AG09309 (cell line): ENCODE results near the gene DCBLD1.

Source experiments
- DNase-seq: peaks from one replicate; pipeline ENCODE4 v3.0.0-alpha.2; 2010; ENCODE audit warnings: low read depth
- H3K4me3 ChIP-seq: 2 replicates; pipeline ENCODE4 v1.5.1; 2011; ENCODE audit warnings: mild to moderate bottlenecking, low read depth, low read length, moderate library complexity; ENCODE audit not compliant: control insufficient read depth
- TF ChIP-seq, protein P1 (sequence below): IDR thresholded peaks from 2 replicates; pipeline ENCODE4 v1.5.1; 2011; ENCODE audit warnings: mild to moderate bottlenecking, low read depth, low read length, inconsistent platforms; ENCODE audit not compliant: insufficient read depth, control insufficient read depth; ENCODE audit errors: missing control alignments

The DCBLD1 gene

GRCh38 chr6:117472667-117473066 lies 9.8 kb upstream of the DCBLD1 start:
- TF ChIP-seq, protein P1, sequence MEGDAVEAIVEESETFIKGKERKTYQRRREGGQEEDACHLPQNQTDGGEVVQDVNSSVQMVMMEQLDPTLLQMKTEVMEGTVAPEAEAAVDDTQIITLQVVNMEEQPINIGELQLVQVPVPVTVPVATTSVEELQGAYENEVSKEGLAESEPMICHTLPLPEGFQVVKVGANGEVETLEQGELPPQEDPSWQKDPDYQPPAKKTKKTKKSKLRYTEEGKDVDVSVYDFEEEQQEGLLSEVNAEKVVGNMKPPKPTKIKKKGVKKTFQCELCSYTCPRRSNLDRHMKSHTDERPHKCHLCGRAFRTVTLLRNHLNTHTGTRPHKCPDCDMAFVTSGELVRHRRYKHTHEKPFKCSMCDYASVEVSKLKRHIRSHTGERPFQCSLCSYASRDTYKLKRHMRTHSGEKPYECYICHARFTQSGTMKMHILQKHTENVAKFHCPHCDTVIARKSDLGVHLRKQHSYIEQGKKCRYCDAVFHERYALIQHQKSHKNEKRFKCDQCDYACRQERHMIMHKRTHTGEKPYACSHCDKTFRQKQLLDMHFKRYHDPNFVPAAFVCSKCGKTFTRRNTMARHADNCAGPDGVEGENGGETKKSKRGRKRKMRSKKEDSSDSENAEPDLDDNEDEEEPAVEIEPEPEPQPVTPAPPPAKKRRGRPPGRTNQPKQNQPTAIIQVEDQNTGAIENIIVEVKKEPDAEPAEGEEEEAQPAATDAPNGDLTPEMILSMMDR: no peak
- DNase-seq: no peak

DNA sequence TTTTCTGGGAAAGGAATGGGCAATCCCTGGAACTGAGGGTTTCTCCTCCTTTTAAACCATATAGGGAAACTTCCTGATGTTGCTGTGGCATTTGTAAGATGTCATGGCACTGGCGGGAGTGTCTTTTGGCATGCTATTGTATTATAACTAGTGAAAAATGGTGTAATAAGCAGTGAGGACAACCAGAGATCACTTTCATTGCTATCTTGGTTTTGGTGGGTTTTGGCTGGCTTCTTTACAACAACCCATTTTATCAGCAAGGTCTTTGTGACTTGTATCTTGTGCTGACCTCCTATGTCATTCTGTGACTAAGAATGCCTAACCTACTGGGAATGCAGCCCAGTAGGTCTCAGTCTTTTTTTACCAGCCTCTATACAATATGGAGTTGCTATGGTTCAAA lies 9.1 kb upstream of the DCBLD1 start:
- no peak overlapping the region for H3K4me3 ChIP-seq
- TF ChIP-seq, protein P1: no peak
- no peak for DNase-seq

More at GRCh38 chr6:117472667-117473066, 9.8 kb upstream of the DCBLD1 start:
- H3K4me3 ChIP-seq: no peak overlapping the region

DNA sequence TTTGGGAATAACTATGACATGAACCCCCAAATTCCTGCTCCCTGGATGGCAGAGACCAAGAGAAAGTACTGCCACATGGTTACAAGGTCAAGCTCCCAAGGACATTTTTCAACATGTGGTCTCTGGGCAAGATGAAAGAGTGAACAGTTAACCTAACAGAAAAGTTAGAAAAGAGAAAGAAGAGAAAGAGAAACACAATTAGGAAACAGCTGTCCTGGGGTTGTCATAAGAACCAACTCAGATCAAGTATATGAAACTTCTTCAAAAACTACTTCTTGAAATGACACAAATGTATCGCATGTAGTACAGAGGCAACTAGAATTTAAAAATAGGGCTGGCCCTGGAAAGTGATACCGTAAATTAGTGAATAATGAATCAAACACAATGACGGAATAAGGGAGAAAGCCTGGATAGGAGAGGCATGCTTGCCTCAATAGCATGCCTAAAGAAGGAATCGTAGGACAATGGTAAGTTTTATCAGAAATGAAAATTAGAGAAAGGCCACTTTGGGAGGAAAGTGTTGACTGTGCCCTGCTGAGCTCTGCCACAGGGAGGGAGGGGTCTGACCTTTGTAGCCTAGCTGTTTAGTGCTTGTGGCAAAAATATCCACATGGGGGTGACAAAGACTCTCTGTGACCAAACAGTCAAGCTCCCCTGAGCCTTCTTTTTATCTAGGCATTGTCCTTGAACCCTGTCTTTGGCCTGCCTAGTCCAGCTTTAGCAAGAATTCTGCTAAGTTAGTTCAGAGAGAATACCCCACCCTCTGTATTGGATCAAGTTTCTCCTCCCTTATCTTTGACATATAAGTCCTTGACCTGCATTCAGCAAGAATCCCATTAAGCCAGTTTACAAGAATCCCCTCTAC lies 4.3 kb upstream of the DCBLD1 start:
- H3K4me3 ChIP-seq: no peak overlapping the region
- TF ChIP-seq, protein P1: peak; percentile 29
- no peak for DNase-seq

DNA sequence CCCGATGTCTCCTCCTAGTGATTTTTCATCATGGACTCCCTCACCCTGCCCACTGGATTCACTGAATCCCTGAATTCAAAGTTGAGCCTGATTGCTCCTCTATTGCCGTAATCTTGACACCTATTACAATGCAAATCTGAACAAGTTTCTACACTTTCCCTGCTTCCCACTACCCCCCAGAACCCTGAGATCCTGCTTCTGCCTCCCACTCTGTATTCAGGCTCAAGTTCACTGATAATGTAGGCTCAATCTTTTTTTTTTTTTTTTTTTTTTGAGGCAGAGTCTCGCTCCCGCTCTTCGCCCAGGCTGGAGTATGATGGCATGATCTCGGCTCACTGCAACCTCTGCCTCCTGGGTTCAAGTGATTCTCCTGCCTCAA lies 3.6 kb upstream of the DCBLD1 start:
- TF ChIP-seq, protein P1: no peak
- H3K4me3 ChIP-seq: no peak overlapping the region
- DNase-seq: no peak

DNA sequence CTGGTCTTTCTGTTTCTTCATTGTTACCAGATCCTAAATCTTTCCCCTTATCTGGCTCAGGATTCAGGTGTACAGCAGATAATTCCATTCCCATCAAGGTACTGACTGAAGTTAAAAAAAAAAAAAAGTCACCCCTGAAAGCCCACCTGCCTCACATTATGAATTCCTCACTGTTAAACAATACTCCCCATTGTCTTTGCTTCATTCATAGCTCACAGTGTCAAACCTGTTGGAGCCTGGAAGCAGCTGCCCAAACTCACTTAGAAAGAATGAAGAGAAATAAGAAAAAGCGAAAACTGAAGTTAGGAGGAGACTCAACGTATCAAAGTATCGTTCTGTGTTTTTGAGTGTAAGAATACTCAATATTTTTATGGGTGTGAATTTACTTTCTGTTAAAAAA lies 1.8 kb upstream of the DCBLD1 start:
- H3K4me3 ChIP-seq: no peak overlapping the region
- DNase-seq: no peak
- TF ChIP-seq, protein P1: no peak

DNA sequence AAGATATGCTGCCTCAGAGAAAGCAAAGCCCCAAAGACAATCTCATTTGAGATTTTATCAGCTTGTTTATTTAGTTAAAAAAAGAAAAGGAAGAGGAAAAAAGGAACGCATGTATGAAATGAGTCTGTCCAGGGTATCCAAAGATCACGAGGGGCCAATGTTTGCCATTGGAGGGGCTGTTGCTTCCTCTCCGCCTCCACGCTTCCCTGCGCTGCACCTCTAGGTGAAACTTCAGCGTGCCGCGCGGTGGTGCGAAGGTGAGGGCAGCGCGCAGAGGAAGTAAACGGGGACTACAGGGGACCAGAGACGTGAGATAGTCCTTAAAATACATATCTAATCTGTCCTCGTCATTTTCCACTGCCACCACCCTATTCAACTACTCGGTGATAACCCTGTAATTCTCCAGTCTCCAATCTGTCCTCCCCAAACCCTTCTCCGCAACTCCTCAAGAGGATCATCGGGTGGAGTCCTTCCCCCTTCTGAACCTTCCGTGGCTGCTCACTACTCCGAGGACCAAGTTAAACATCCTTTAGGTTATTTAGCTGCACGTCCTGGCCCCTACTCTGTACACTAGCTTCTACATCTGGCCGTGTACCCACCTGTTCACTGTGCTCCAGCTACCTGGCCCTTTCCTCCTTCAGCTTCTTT lies 1.1 kb upstream of the DCBLD1 start:
- no peak for DNase-seq
- TF ChIP-seq, protein P1: no peak
- no peak overlapping the region for H3K4me3 ChIP-seq

- TF ChIP-seq, protein P1: no peak
- H3K4me3 ChIP-seq: peak overlapping the region; percentile 86
- DNase-seq: no peak
Measured at GRCh38 chr6:117481926-117482239, 591 bp upstream of the DCBLD1 start.
